ENCODE measurements around the gene EIF1AY.
"Not testable (repeated sequence)": the region's sequence is repeated elsewhere in the genome, so short reads cannot be mapped to it uniquely, and the experiment has no call there.

Gene EIF1AY

DNA sequence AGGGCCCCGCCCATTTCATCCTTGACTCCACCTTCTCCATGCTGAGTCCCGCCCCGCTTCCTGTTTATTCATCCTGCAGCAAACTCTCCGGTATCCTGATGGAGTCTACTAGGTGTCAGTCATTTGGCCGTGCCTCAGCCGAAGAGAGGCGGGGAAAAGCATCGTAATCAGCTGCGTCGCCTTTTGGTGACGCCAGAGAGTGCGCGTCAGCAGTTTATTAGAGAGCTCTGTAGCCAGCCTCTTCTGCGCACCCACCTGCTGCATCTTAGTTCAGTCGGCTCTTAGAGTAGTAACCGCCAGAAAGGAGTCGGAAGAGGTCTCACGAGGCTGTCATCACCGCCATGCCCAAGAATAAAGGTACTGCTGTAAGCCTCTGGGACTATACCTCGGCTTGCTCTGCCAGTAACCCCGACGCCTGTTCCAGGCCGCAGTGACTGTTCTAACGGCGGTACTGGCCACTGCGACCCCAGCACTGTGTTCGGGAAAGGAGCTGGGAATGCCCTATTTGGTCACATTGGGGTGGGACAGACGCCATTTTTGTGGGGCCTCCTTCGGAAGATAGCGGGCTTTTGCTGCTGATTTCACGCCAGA, at the start of gene EIF1AY:
Gene EIF1AY (plus strand): TSS at position 246 of the 591 bp plus-strand sequence. CDS start 96 bp downstream, at position 342.
- peak; percentile 95 for DNase-seq

- DNase-seq = no peak
Measured at GRCh38 chrY:20528435-20528834, 47.1 kb upstream of the EIF1AY start.

DNA sequence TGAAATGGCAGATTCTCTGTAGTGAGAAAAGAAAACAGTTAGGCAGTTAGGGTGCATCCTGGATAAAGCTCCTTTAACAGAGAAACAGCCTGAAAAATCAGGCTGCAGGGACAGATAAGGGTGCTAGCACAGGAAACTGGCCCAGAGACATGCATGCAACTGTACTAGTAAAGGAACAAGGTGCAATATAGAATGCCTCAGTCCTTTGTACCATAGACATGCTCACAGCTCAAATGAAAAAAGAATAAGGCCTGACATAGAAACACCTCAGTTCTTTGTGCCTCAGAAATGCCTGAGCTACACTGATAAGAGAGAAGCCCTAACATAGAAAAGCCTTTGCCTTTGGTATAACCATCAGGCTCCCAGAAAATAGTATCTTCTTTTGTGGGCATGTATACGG, 37.4 kb upstream of the EIF1AY start:
- DNase-seq = no peak

DNA sequence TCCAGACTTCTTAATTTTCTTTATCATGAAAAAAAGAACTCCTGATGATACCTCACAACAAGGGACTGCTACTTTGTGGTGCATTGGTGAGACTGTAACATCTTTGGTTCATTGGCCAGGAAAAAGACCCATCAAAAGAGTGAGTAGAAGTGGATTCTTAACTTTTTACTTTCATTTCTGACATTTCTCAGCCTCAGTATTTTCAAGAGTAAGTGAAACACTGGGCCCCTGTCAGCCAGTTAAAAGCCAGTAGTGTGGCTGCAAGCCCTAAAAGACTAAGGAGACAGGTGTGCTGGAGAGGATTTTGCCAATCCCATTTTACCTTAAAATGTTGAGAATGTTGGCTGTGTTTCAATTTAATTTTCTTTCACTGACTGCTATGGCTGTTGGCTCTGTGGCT, 36.6 kb upstream of the EIF1AY start:
- DNase-seq = no peak

- no peak for DNase-seq
Measured at GRCh38 chrY:20544451-20544960, 31.1 kb upstream of the EIF1AY start.

DNA sequence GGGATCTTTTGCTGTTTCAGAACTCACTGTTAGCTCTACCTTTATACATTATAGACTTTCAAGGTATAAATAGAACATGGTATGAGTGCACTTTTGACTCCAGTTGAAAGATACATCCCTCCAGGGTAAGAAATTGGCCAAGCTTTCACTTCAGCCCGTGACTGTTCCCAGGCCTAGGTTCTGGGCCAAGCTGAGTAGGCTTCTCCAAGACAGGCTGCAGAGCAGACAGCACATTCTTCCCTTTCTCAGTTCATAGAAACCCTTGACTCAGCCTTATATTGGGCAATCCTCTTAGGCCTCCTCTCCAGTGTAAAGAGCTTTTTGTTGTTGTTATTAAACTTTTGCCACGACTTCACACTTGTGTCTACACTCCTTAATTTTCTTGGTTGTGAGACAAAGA, 29.5 kb upstream of the EIF1AY start:
- no peak for DNase-seq

DNA sequence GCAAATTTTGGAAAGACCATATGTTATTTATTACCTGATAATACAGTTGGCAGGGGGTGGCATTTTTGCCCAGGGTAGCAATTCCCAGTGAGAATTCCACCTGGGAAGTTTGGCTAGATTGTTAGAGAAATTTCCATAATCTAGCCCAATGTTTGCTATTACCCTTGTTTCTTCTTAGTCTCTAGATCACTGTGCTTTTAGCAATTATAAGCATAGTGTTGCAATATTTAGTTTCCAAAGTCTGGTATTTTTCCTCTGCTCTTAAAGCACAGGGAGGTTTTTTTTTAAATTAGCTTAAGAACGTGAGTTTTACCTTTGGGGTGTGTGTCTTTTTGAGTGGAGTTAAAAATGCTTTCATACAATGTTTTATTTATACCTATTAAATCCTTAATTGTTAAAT, 26.3 kb upstream of the EIF1AY start:
- DNase-seq = no peak

GRCh38 chrY:20551840-20552239, 23.7 kb upstream of the EIF1AY start:
- DNase-seq = no peak

DNA sequence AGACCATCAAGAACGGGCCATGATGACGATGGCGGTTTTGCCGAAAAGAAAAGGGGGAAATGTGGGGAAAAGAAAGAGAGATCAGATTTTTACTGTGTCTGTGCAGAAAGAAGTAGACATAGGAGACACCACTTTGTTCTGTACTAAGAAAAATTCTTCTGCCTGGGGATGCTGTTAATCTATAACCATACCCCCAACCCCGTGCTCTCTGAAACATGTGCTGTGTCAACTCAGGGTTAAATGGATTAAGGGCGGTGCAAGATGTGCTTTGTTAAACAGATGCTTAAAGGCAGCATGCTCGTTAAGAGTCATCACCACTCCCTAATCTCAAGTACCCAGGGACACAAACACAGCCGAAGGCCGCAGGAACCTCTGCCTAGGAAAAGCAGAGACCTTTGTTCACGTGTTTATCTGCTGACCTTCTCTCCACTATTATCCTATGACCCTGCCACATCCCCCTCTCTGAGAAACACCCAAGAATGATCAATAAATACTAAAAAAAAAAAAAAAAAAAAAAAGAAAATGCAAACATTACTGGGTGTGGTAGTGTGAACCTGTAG, 22.7 kb upstream of the EIF1AY start:
- DNase-seq = not testable (repeated sequence)

GRCh38 chrY:20555820-20556219, 19.8 kb upstream of the EIF1AY start:
- no peak for DNase-seq

- no peak for DNase-seq
Measured at GRCh38 chrY:20558677-20559076, 16.9 kb upstream of the EIF1AY start.

DNA sequence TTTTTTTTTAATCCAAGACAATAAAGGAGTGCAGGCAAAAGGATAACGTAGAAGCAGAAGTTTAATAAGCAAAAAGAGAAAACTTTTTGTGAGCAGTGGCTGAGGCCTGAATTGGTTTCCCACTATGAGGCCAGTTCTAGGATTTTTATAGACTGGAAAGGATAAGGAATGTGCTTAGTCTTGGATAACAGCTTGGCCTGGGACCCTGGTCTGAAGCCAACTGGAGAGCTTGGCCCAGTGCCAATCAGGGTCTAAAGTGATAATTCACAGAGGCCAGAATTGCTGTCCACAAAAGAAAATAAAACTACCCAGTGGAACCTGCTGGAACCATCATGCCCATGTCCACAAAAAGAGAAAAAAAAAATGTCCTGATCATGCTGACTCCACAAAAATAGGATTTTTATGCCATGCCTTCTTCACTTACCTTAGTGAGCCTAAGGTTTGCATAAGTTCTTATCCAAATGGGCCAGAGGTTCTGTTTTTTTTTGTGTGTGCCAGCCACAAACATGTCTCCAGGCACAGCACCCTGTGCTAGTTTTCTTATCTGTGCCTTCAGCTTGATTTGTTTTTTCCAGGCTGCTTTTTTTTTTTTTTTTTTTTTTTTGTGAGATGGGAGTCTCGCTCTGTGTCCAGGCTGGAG, 15.6 kb upstream of the EIF1AY start:
- no peak for DNase-seq

- DNase-seq = no peak
Measured at GRCh38 chrY:20571306-20571705, 4.3 kb upstream of the EIF1AY start.

DNA sequence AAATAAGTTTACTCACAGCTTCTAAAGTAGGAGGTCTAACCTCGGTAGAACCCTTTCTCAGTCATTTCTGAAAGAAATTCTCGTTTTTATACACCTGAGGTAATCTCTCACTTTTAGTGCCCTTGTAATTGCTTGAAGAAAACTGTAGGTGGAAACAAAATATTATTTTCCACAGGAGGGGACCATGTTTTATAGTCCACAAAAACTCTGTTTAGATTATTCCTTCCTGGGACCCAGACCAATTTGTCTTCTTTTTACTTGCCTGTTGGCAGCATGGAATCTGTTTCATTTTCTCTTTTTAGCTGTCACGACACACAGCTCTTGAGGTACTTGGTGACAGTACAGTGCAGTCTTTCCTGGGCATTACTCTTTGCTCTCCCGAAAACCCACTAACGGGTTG, 930 bp downstream of the EIF1AY start:
- DNase-seq = no peak

GRCh38 chrY:20578206-20578605, 2.6 kb downstream of the EIF1AY start:
- DNase-seq = no peak

GRCh38 chrY:20581687-20582086, 6.1 kb downstream of the EIF1AY start:
- DNase-seq = no peak

DNA sequence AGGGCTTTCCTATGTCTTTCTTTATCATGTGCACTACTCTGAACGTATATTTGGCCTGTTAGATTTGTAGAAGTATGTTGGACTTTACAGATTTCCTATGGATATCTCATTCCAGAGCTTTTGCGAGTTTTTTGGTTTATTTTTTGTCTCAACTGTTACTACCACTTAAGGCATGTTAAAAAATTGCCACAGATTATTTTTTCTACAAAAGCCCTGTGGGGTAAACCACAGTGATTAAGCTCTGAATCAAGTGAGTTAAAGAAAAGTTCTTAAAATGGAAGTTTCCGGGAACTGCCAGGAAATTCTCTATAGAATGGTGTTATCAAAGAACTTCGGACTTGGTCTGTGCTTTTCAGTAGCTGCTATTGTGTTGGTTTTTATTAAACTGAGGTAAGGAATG, 10.6 kb downstream of the EIF1AY start:
- DNase-seq = no peak

Measured in activated effector memory CD4-positive, alpha-beta T cell treated with anti-CD3 and anti-CD28 coated beads, Interleukin-2, amount 50 U/mL, for 16 hours (primary cell).